Measurements from ENCODE around the gene MYO9B. TPM values are rescaled to one million over a fixed set of nuclear protein-coding genes. Genes with fewer than 3 reads are reported as not detected.

Gene MYO9B
- total and polyA plus RNA-seq, 10 donors: 70.5 to 329 (median 256) TPM

- no peak overlapping the region for H3K4me3 ChIP-seq
- H3K4me1 ChIP-seq: no peaks in the 10 kb centered on the region
- H3K27me3 ChIP-seq (replicated peaks in 1 of 7): no peaks in the 10 kb centered on the region
- TF ChIP-seq, protein P1, sequence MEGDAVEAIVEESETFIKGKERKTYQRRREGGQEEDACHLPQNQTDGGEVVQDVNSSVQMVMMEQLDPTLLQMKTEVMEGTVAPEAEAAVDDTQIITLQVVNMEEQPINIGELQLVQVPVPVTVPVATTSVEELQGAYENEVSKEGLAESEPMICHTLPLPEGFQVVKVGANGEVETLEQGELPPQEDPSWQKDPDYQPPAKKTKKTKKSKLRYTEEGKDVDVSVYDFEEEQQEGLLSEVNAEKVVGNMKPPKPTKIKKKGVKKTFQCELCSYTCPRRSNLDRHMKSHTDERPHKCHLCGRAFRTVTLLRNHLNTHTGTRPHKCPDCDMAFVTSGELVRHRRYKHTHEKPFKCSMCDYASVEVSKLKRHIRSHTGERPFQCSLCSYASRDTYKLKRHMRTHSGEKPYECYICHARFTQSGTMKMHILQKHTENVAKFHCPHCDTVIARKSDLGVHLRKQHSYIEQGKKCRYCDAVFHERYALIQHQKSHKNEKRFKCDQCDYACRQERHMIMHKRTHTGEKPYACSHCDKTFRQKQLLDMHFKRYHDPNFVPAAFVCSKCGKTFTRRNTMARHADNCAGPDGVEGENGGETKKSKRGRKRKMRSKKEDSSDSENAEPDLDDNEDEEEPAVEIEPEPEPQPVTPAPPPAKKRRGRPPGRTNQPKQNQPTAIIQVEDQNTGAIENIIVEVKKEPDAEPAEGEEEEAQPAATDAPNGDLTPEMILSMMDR (IDR thresholded peaks at IDR 0.05 in 8 of 11, conservative IDR thresholded peaks at IDR 0.05 in 3 of 11): no peak
- TF ChIP-seq POLR2AphosphoS5 (IDR thresholded peaks at IDR 0.05) (peak in 1 of 3 donors; percentile 7), POLR2A (IDR thresholded peaks at IDR 0.05) (no peak)
- intact Hi-C loops (cut with DNase I; ENCODE audit: low total_unique reads): no loop called here
- no peak overlapping the region for H3K27ac ChIP-seq
- peak; percentile 66 for DNase-seq
- H3K9me3 ChIP-seq: no peaks in the 10 kb centered on the region
- peaks cover 2 to 100% (median 95%) of the 10 kb centered on the region in 6 donors for H3K36me3 ChIP-seq
- WGBS, 5 donors: 88 to 97% (median 94%) methylated on average over 16 to 17 of the region's 17 CpGs
Measured at GRCh38 chr19:17202713-17203112, 127.1 kb downstream of the MYO9B start.

DNA sequence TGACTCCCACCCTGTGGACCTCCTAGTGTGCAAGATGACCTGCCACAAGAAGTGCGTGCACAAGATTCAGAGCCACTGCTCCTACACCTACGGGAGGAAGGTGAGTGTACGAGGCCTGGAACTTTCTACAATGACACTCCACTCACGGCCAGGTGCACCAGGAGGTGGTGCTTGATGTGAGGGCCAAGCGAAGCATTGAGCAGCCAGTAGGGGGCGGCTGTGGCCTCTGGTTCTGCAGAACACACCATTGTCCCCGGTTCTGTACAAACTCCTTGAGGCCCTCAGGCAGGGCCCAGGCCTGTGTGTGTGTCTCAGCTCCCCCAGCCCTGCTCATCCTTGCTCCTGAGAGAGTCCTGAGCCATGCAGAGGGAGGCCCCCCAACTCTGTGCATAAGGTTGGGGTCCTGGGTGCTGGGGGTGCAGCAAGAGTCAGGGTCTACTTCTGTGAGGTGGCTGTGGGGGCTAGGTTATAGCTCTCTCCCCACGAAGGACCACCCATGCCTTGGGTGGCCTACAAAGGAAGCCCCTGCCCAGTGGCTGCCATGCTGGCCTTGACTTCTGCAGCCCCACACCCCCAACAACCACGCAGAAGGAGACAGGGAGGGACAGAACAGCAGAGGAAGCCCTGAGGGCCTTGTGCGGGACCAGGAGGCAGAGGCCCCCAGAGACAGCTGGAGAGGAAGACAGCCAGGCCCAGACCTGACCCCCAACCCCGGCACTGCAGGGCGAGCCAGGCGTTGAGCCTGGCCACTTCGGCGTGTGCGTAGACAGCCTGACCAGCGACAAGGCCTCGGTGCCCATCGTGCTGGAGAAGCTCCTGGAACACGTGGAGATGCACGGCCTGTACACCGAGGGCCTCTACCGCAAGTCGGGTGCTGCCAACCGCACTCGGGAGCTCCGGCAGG is 129.9 kb downstream of the MYO9B start:
- 63 to 92% (median 87%) methylated on average over 8 to 27 of the region's 27 CpGs for WGBS, 5 donors
- Histone ChIP-seq H3K27ac (no peak overlapping the region), H3K27me3 (replicated peaks in 1 of 7) (no peaks in the 10 kb centered on the region), H3K36me3 (peaks cover 2 to 100% (median 92%) of the 10 kb centered on the region in 6 donors), H3K4me1 (peaks cover 0 to 5% (median 2%) of the 10 kb centered on the region in 6 donors), H3K4me3 (no peak overlapping the region), H3K9me3 (no peaks in the 10 kb centered on the region)
- TF ChIP-seq POLR2A (IDR thresholded peaks at IDR 0.05): no peak
- peak; percentile 46 to 65 (median 48) for TF ChIP-seq POLR2AphosphoS5 (IDR thresholded peaks at IDR 0.05)
- TF ChIP-seq, protein P1 (IDR thresholded peaks at IDR 0.05 in 8 of 11, conservative IDR thresholded peaks at IDR 0.05 in 3 of 11): peak; percentile 28 to 73 (median 65)
- peak; percentile 88 for DNase-seq
- intact Hi-C loops (cut with DNase I; ENCODE audit: low total_unique reads): no loop called here

- Histone ChIP-seq H3K4me1 (peaks cover 0 to 5% (median 2%) of the 10 kb centered on the region in 6 donors), H3K4me3 (no peak overlapping the region), H3K36me3 (peaks cover 0 to 100% (median 91%) of the 10 kb centered on the region in 6 donors), H3K9me3 (no peaks in the 10 kb centered on the region), H3K27me3 (replicated peaks in 1 of 7) (no peaks in the 10 kb centered on the region), H3K27ac (no peak overlapping the region)
- intact Hi-C loops (cut with DNase I; ENCODE audit: low total_unique reads): no loop called here
- 88 to 93% (median 92%) methylated on average over 13 to 25 of the region's 25 CpGs for WGBS, 5 donors
- TF ChIP-seq POLR2AphosphoS5 (IDR thresholded peaks at IDR 0.05): peak in 1 of 3 donors; percentile 28
- TF ChIP-seq, protein P1 (IDR thresholded peaks at IDR 0.05 in 8 of 11, conservative IDR thresholded peaks at IDR 0.05 in 3 of 11): no peak
- peak; percentile 69 for DNase-seq
Measured at GRCh38 chr19:17206736-17207581, 131.4 kb downstream of the MYO9B start.

Measured in spleen (tissue), 11 donors.